ENCODE measurements around the gene SLC26A9.

SLC26A9 gene

GRCh38 chr1:205947024-205947423 lies 3.8 kb upstream of the SLC26A9 start:
- DNase-seq (ENCODE audit: low read depth in 2 of 2), result no peak

GRCh38 chr1:205945069-205945468 lies 1.8 kb upstream of the SLC26A9 start:
- DNase-seq (ENCODE audit: low read depth in 2 of 2), result no peak

GRCh38 chr1:205944525-205944924 lies 1.3 kb upstream of the SLC26A9 start:
- no peak for DNase-seq (ENCODE audit: low read depth in 2 of 2)

GRCh38 chr1:205942631-205943159 lies 561 bp downstream of the SLC26A9 start:
- no peak for DNase-seq (ENCODE audit: low read depth in 2 of 2)

GRCh38 chr1:205940710-205941109 lies 2.5 kb downstream of the SLC26A9 start:
- no peak for DNase-seq (ENCODE audit: low read depth in 2 of 2)

GRCh38 chr1:205939690-205940330 lies 3.4 kb downstream of the SLC26A9 start:
- DNase-seq (ENCODE audit: low read depth in 2 of 2), result no peak

GRCh38 chr1:205938682-205939081 lies 4.6 kb downstream of the SLC26A9 start:
- DNase-seq (ENCODE audit: low read depth in 2 of 2), result no peak

- no peak for DNase-seq (ENCODE audit: low read depth in 2 of 2)
These were observed 6.2 kb downstream of the SLC26A9 start for GRCh38 chr1:205936846-205937586.

GRCh38 chr1:205936311-205936710 lies 6.9 kb downstream of the SLC26A9 start:
- no peak for DNase-seq (ENCODE audit: low read depth in 2 of 2)

GRCh38 chr1:205935869-205936268 lies 7.4 kb downstream of the SLC26A9 start:
- no peak for DNase-seq (ENCODE audit: low read depth in 2 of 2)

GRCh38 chr1:205934788-205935187 lies 8.5 kb downstream of the SLC26A9 start:
- DNase-seq (ENCODE audit: low read depth in 2 of 2), result no peak

- no peak for DNase-seq (ENCODE audit: low read depth in 2 of 2)
These were observed 9.3 kb downstream of the SLC26A9 start for GRCh38 chr1:205933671-205934618.

GRCh38 chr1:205932776-205933175 lies 10.5 kb downstream of the SLC26A9 start:
- no peak for DNase-seq (ENCODE audit: low read depth in 2 of 2)

GRCh38 chr1:205930799-205931281 lies 12.4 kb downstream of the SLC26A9 start:
- no peak for DNase-seq (ENCODE audit: low read depth in 2 of 2)

- no peak for DNase-seq (ENCODE audit: low read depth in 2 of 2)
These were observed 13.1 kb downstream of the SLC26A9 start for GRCh38 chr1:205930195-205930577.

GRCh38 chr1:205929496-205930194 lies 13.6 kb downstream of the SLC26A9 start:
- no peak for DNase-seq (ENCODE audit: low read depth in 2 of 2)

- DNase-seq (ENCODE audit: low read depth in 2 of 2), result no peak
These were observed 14.9 kb downstream of the SLC26A9 start for GRCh38 chr1:205928317-205928716.

- no peak for DNase-seq (ENCODE audit: low read depth in 2 of 2)
These were observed 15.6 kb downstream of the SLC26A9 start for GRCh38 chr1:205927676-205928075.

GRCh38 chr1:205927247-205927646 lies 16.0 kb downstream of the SLC26A9 start:
- DNase-seq (ENCODE audit: low read depth in 2 of 2), result no peak

- DNase-seq (ENCODE audit: low read depth in 2 of 2), result no peak
These were observed 16.6 kb downstream of the SLC26A9 start for GRCh38 chr1:205926636-205927035.

GRCh38 chr1:205926213-205926612 lies 17.0 kb downstream of the SLC26A9 start:
- DNase-seq (ENCODE audit: low read depth in 2 of 2), result no peak

Measured in stimulated activated CD8-positive, alpha-beta memory T cell treated with anti-CD3 and anti-CD28 coated beads, Interleukin-7, amount 100 ng/mL, for 4 hours (primary cell).